HG03571 (cell line): ENCODE data around the gene ZNF397.

Experiments
- ATAC-seq: cut with Tn5 transposase; IDR thresholded peaks from one replicate; pipeline ENCODE4 v1.9.1; 2021; ENCODE audit not compliant: unreplicated experiment

Gene ZNF397

DNA sequence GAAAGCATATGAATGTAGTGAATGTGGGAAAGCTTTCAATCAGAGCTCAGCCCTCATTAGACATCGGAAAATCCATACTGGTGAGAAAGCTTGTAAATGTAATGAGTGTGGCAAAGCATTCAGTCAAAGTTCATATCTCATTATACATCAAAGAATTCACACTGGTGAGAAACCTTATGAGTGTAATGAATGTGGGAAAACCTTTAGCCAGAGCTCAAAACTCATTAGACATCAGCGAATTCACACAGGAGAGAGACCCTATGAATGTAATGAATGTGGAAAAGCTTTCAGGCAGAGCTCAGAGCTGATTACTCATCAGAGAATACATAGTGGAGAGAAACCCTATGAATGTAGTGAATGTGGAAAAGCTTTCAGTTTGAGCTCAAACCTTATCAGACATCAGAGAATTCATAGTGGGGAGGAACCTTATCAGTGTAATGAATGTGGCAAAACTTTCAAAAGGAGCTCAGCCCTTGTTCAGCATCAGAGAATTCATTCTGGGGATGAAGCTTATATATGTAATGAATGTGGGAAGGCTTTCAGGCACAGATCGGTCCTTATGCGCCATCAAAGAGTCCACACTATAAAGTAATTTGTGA, 5.0 kb downstream of the ZNF397 start:
- no peak for ATAC-seq

DNA sequence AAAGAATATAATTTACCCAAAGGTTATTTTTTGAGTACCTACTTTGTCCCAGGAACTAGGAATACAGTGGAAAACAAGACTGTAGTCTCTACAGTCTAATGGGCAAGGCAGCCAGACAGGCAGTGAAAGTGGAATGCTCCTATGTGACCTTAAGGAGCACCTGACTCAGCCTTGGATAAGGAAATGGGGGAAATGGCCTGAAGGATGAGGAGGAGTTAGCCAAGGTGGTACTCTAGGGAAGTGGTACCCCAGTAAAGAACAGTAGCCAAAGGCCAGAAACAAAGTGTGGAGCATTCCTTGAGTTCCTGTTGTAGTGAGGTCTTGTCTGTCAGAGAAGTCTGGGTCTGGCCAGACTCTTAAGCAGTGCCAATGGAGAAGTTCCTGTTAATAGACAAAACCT, 6.0 kb downstream of the ZNF397 start:
- ATAC-seq = no peak

DNA sequence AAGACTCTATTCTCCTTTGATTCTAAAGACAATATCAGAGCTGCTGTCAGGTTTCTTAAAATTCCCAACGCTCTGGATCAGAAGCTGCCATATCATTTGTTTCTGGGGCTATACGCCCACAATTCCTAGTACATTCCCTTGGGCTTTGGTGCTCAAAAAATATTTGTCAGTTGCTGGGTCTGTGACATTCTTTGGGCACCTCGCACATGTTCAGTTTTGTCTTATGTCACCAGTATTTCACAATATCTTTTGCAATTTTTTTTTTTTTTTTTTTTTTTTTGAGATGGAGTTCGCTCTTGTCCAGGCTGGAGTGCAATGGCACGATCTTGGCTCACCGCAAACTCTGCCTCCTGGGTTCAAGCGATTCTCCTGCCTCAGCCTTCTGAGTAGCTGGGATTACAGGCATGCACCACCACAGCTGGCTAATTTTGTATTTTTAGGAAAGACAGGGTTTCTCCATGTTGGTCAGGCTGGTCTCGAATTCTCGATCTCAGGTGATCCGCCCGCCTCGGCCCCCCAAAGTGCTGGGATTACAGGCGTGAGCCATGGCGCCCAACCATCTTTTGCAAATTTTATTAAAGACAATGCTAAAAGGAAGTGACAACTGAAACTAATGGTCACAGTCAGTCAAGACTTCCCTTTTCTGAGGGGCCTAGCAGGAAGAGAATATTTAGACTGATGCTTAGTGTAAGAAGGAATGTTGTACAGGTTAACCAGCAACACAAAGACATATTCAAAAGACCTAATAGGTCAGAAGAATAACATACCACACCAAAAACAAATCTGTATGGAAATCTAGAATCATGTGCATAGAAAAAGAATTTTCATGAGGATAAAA, 6.8 kb downstream of the ZNF397 start:
- ATAC-seq = no peak

DNA sequence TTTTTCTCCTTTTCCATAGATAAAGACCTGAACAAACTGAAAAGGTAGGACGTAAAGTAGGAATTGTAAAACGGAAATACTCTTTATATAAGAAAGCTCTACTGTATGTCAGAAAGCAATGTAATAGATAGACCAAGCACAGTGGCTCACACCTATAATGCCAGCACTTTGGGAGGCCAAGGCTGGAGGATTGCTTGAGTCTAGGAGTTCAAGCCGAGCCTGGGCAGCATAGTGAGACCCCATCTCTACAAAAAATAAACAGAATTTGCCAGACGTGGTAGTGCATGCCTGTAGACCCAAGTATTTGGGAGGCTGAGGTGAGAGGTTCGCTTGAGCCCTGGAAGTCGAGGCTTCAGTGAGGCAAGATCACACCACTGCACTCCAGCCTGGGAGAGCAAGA, 7.6 kb downstream of the ZNF397 start:
- ATAC-seq = no peak

DNA sequence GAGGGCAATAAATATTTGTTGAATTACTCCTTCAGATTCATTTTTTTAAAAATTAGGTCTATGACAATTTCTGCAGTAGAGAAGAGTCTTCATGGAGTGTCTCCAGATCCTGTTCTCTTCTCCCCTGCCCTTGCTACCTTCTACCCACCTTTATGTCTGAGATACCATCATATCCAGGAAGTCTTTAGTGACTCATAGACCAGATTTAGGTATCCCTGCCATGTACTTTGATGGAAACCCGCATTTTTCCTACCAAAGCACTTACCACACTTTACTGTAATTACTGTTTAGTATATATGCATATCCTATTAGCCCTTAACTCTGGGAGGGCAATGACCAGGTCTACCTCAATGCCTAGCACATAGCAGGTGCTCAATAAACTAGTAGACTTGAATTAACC, 11.6 kb downstream of the ZNF397 start:
- no peak for ATAC-seq

DNA sequence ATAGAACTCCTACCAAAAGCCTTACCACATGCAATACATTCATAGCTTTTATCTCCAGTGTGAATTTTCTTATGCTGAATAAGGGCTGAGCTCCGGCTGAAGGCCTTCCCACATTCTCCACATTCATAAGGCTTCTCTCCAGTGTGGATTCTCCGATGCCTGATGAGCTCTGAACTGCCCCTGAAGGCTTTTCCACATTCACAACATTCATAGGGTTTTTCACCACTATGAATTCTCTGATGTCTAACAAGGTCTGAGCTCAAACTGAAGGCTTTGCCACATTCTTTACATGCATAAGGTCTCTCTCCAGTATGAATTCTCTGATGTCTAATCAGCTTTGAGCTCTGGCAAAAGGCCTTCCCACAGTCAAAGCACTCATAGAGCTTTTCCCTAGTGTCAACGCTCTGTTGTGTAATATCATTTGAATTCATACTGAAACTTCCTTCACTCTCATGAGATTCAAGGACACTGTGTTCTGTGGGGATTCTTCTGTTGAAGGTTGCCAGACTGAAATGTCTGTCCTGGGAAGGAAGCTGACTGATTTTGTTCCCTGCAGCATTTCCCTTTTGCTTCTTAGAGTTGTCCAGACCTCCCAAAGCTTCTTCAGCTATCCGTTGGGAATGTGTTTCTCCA, 12.9 kb downstream of the ZNF397 start:
- ATAC-seq = no peak

DNA sequence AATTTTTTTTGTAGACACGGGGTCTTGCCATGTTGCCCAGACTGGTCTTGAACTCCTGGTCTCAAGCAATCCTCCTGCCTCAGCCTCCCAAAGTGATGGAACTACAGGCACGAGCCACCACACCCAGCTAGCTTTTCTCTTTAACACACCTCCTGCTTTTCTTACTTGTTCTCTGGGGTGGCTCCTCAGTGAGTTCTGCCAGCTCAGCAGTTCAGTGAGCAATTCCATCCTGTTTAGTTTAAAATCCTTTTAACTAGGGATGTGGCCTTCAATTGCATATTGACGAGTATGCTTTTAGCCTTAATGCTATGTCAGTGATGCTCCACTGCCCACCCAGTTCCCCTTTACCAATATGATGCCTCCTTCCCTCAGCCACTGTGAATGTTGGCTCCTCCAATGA, 16.1 kb downstream of the ZNF397 start:
- no peak for ATAC-seq

GRCh38 chr18:35264409-35264808, 23.6 kb downstream of the ZNF397 start:
- ATAC-seq = no peak

GRCh38 chr18:35267161-35267651, 26.4 kb downstream of the ZNF397 start:
- peak; percentile 67 for ATAC-seq

- ATAC-seq = no peak
These were observed 27.0 kb downstream of the ZNF397 start for GRCh38 chr18:35267809-35268208.

- no peak for ATAC-seq
These were observed 28.0 kb downstream of the ZNF397 start for GRCh38 chr18:35268821-35269220.

- ATAC-seq = no peak
These were observed 30.8 kb downstream of the ZNF397 start for GRCh38 chr18:35271656-35272055.

DNA sequence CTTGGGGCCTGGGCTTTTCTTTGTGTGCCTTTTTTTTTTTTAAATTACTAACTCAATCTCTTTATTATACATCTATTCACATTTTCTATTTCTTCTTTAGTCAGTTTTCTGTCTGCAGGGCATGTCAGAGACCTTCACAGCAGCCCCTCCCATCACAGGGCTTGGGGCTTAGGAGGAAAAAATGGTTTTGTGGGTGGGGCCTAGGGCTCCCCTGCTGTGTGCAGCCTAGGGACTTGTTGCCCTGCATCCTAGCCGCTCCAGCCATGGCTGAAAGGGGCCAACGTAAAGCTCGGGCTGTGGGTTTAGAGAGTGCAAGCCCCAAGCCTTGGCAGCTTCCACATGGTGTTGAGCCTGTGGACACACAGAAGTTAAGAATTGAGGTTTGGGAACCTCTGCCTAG, 35.4 kb downstream of the ZNF397 start:
- ATAC-seq = no peak

DNA sequence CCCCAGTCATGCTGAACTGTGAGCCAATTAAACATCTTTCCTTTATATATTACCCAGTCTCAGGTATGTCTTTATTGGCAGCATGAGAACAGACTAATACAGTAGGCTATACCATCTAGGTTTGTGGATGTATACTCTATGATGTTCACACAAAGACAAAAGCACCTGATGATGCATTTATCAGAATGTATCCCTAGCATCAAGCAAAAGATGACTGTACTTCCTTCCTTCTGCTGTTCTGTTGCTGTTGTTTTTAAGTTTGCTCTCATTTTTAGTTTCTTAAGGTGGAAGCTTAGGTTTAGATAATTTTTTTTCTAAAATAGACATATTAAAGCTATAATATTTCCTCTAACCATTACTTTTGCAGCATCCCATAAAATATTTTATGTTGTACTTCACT, 36.8 kb downstream of the ZNF397 start:
- ATAC-seq = no peak

DNA sequence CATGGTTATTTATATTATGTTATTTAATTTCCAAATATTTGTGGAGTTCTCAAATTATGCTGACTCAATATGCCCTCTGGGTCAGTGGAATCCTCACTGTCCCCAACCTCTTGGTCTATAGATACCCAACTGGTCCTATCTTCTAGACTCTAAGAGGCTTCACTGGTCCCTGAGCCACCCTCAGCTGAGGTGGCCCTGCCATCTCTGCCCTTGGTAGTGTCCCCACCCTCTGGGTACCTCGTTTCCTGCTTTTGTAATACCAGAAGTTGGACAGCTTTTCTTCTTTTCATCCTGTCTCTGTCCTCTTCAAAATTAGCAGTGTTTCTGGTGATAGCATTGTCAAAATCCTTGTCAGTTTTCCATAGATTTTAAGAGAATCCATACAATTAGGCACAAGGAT, 37.3 kb downstream of the ZNF397 start:
- no peak for ATAC-seq

DNA sequence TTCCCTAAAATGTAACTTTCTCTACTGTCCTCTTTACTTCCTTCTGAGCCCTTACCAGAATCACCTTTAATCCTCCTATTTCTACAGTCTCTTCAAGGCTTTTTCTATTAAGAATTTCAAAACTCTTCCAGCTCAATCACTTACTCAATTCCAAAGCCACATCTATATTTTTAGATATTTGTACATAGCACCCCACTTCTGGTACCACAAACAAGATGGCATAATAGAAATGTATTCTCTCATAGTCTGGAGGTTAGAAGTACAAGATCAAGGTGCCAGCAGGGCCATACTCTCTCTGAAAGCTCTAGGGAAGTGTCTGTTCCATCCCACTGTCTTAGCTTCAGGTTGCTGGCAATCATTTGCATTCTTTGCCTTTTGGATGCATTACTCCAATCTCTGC, 38.1 kb downstream of the ZNF397 start:
- no peak for ATAC-seq

DNA sequence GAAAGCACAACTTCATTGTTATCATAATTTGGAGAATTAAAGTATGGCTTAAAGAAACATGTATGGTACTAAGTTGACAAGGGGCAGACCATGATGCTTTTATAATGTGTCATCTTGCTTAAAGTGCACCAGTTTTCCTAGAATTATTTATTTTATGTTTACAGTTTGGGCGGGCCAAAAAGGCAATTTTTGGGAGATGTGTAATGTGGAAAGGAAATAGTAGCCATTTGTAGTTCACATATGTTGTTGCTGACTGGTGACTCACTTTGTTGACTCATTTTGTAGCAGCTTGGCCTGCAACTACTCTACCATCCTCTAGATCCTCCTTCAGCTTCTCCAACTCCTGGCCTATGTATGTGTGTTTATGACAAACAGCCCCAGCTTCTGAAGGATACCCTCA, 41.5 kb downstream of the ZNF397 start:
- no peak for ATAC-seq

DNA sequence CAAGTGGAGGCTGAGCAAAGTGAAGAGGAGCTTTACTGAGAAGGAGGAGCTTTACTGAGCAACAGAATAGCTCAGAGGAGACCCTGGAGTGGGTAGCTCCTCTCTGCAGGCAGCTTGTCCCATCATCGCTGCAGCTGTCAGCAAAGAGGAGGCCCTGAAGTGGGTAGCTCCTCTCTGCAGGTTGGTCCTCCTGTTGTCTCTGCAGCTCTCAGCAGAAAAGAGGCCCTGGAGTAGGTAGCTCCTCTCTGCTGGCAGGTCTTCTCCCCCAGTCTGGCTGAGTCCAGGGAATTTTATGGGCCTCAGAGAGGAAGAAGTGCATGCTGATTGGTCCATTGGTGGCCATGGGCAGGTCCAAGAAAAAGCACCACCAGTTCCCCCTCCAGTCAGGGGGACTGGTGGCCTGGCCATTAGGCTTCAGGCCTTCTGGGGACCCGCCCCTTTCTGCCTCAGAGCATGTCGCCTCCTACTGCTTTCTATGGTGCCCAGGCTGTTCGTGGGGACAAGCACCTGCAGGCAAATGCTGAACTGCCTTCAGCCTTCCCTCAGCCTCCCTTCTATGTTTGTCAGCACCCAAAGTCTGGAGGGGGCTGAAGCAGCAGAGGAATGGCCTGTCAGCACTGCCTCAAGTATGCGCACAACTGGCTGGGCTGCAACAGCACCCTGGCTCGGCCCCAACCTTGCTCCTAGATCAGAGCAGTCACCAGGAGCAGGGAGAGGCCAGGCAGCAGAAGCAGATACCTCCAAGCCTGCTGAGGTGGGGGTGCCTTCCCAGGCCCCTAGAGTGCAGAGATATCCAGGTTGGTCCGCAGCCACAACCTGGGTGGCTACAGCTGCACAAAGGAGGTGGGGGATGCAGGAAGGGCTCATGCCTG, 43.3 kb downstream of the ZNF397 start:
- ATAC-seq = no peak

GRCh38 chr18:35284841-35285240, 44.0 kb downstream of the ZNF397 start:
- no peak for ATAC-seq

DNA sequence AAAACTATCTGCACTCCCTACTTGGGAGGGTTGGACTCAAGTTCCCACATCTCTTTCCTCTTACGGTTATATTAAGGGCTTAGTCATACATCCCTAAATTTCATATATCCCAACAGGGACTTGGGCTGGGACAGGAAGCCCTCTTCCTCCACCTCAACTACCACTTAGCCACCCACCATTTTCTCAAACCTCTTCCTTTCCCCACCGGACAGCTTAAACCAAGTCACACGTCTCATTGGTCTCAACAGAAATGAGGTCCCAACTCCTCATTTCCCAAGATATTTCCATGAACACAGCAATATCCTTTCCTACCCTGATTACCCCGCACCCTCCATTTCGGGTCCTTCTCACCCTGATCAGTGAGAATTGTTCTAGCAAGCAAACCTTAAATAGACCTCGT, 48.5 kb downstream of the ZNF397 start:
- ATAC-seq = no peak

- ATAC-seq = peak; percentile 25
These were observed 48.9 kb downstream of the ZNF397 start for GRCh38 chr18:35289727-35290093.
